Anterior cingulate cortex (tissue), 58 donors: ENCODE measurements around the gene DHDDS.

Experiments
- DNase-seq, 58 donors: peaks; one replicate each; lab custom pipeline; 2025; lab: John Stamatoyannopoulos, UW

DHDDS gene

GRCh38 chr1:26413031-26413430 is 19.1 kb upstream of the DHDDS start:
- no peak for DNase-seq

- peak in 51 of 58 donors; percentile 2 to 80 (median 24) for DNase-seq
These were observed 14.9 kb upstream of the DHDDS start for GRCh38 chr1:26417111-26417759.

GRCh38 chr1:26418865-26419349 is 13.2 kb upstream of the DHDDS start:
- DNase-seq: no peak

- no peak for DNase-seq
These were observed 12.6 kb upstream of the DHDDS start for GRCh38 chr1:26419494-26419893.

- DNase-seq: peak in 1 of 58 donors; percentile 1
These were observed 2.4 kb upstream of the DHDDS start for GRCh38 chr1:26429721-26430120.

- DNase-seq: no peak
These were observed 672 bp downstream of the DHDDS start for GRCh38 chr1:26432793-26433192.

- DNase-seq: no peak
These were observed 2.1 kb downstream of the DHDDS start for GRCh38 chr1:26434161-26434752.

GRCh38 chr1:26438041-26438440 is 5.9 kb downstream of the DHDDS start:
- DNase-seq: no peak

GRCh38 chr1:26440259-26440658 is 8.1 kb downstream of the DHDDS start:
- DNase-seq: no peak

GRCh38 chr1:26449868-26450267 is 17.7 kb downstream of the DHDDS start:
- DNase-seq: no peak

GRCh38 chr1:26450908-26451307 is 18.8 kb downstream of the DHDDS start:
- no peak for DNase-seq

GRCh38 chr1:26452459-26453183 is 20.5 kb downstream of the DHDDS start:
- no peak for DNase-seq

GRCh38 chr1:26459148-26459547 is 27.0 kb downstream of the DHDDS start:
- no peak for DNase-seq

- peak in 1 of 58 donors; percentile 6 for DNase-seq
These were observed 27.5 kb downstream of the DHDDS start for GRCh38 chr1:26459573-26460031.

- DNase-seq: peak in 31 of 58 donors; percentile 1 to 59 (median 24)
These were observed 36.8 kb downstream of the DHDDS start for GRCh38 chr1:26468911-26469310.

- peak in 2 of 58 donors; percentile 1 to 3 for DNase-seq
These were observed 37.4 kb downstream of the DHDDS start for GRCh38 chr1:26469558-26469957.

- DNase-seq: peak in 2 of 58 donors; percentile 13 to 22
These were observed 38.9 kb downstream of the DHDDS start for GRCh38 chr1:26470878-26471497.

- peak in 46 of 58 donors; percentile 21 to 91 (median 76) for DNase-seq
These were observed 39.6 kb downstream of the DHDDS start for GRCh38 chr1:26471498-26472319.

- DNase-seq: peak in 57 of 58 donors; percentile 18 to 95 (median 89)
These were observed 40.3 kb downstream of the DHDDS start, which contains the start of gene HMGN2 for GRCh38 chr1:26472320-26472900. Gene HMGN2, plus strand, starts transcription at chr1:26472440. Its CDS starts 173 bp downstream, at chr1:26472613.
